PFSK-1 (cell line): ENCODE data around the gene PCDHGA7.
"Not testable (repeated sequence)": the region's sequence is repeated elsewhere in the genome, so short reads cannot be mapped to it uniquely, and the experiment has no call there.

Source experiments
- FOXP2 ChIP-seq: optimal IDR thresholded peaks from 2 replicates; pipeline ENCODE3; 2011; ENCODE audit warnings: borderline replicate concordance, control low read depth, inconsistent platforms; ENCODE audit not compliant: insufficient read depth; ENCODE audit errors: extremely low read length, extremely low read depth
- POLR2AphosphoS5 ChIP-seq: IDR thresholded peaks from 2 replicates; pipeline ENCODE4 v1.6.1; 2012; ENCODE audit warnings: low read depth, mild to moderate bottlenecking, control low read depth, low read length, moderate library complexity
- REST ChIP-seq, 2 experiments: IDR thresholded peaks; 2 replicates each; pipeline versions ENCODE4 v1.6.1 to v1.8.0; 2011 to 2012; ENCODE audit warnings: low read depth in 2 of 2, low read length in 2 of 2, control low read depth in 1 of 2, inconsistent platforms in 1 of 2, mild to moderate bottlenecking in 1 of 2, moderate library complexity in 1 of 2; ENCODE audit not compliant: insufficient read depth in 1 of 2
- SIN3A ChIP-seq: IDR thresholded peaks from 2 replicates; pipeline ENCODE4 v1.6.1; 2012; ENCODE audit warnings: mild to moderate bottlenecking, low read length, moderate library complexity, borderline replicate concordance; ENCODE audit not compliant: insufficient read depth
- TAF1 ChIP-seq: IDR thresholded peaks from 2 replicates; pipeline ENCODE4 v1.6.1; 2012; ENCODE audit warnings: low read length, control low read depth, borderline replicate concordance; ENCODE audit not compliant: insufficient read depth

PCDHGA7 gene

GRCh38 chr5:141407790-141408505, 25.4 kb downstream of the PCDHGA7 start, which contains the start of gene PCDHGB6:
Gene PCDHGB6 (plus strand): TSS chr5:141408021. CDS start chr5:141408203, 182 bp downstream.
- not testable (repeated sequence) for TF ChIP-seq FOXP2; TAF1; REST (IDR thresholded peaks at IDR 0.05; ENCODE audit: insufficient read depth in 1 of 2, low read depth in 2 of 2, low read length in 2 of 2)

GRCh38 chr5:141409598-141410306, 27.2 kb downstream of the PCDHGA7 start:
- TF ChIP-seq POLR2AphosphoS5 (no peak), SIN3A (no peak), FOXP2 (no peak), TAF1 (no peak), REST (IDR thresholded peaks at IDR 0.05; ENCODE audit: insufficient read depth in 1 of 2, low read depth in 2 of 2, low read length in 2 of 2) (no peak)

DNA sequence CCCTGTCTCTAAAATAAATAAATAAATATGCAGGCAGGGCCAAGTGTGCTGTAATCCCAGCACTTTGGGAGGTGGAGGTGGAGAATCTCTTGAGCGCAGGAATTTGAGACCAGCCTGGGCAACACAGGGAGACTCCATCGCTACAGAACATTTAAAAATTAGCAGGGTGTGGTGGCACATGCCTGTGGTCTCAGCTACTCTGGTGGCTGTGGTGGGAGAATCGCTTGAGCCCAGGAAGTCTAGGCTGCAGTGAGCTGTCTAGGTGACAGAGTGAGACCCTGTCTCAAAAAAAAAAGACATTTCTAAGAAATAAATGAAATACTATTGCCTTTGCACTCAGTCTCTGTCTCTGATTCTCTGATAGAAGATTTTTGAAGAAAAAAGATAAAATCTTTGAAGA, 29.0 kb downstream of the PCDHGA7 start:
- no peak for TF ChIP-seq REST (IDR thresholded peaks at IDR 0.05; ENCODE audit: insufficient read depth in 1 of 2, low read depth in 2 of 2, low read length in 2 of 2)
- no peak for TF ChIP-seq FOXP2
- TF ChIP-seq POLR2AphosphoS5: no peak
- no peak for TF ChIP-seq TAF1
- no peak for TF ChIP-seq SIN3A

GRCh38 chr5:141412854-141413539, 30.5 kb downstream of the PCDHGA7 start, which contains the start of gene PCDHGA10:
Gene PCDHGA10 (plus strand): TSS chr5:141412987. CDS start chr5:141413176, 189 bp downstream.
- TF ChIP-seq REST (IDR thresholded peaks at IDR 0.05; ENCODE audit: insufficient read depth in 1 of 2, low read depth in 2 of 2, low read length in 2 of 2) (no peak), SIN3A (no peak), TAF1 (no peak), POLR2AphosphoS5 (no peak), FOXP2 (no peak)
